Chondrocyte (in vitro differentiated cells): Measurements from ENCODE around the gene LRRC15. TPM values are rescaled to one million over a fixed set of nuclear protein-coding genes. Genes with fewer than 3 reads are reported as not detected.

Experiments used
- DNase-seq: peaks from one replicate; pipeline ENCODE4 v3.0.0; 2021; ENCODE audit warnings: mixed read lengths, low spot score
- H3K27ac Mint-ChIP-seq: one replicate; pipeline ENCODE4 v1.8.0; 2021; ENCODE audit warnings: mild to moderate bottlenecking, moderate library complexity, mixed read lengths; ENCODE audit not compliant: unreplicated experiment
- H3K27me3 Mint-ChIP-seq: 2 replicates; pipeline ENCODE4 v1.8.0; 2021; ENCODE audit warnings: low read depth, mixed read lengths
- H3K36me3 Mint-ChIP-seq: 2 replicates; pipeline ENCODE4 v1.8.0; 2021; ENCODE audit warnings: low read depth, mixed read lengths
- H3K4me1 Mint-ChIP-seq: 2 replicates; pipeline ENCODE4 v1.8.0; 2021; ENCODE audit warnings: low read depth, mild to moderate bottlenecking, mixed read lengths
- H3K4me3 Mint-ChIP-seq: one replicate; pipeline ENCODE4 v1.8.0; 2021; ENCODE audit warnings: mild to moderate bottlenecking, moderate library complexity, mixed read lengths; ENCODE audit not compliant: unreplicated experiment
- H3K9me3 Mint-ChIP-seq: 2 replicates; pipeline ENCODE4 v1.8.0; 2021; ENCODE audit warnings: low read depth, mixed read lengths
- CTCF ChIP-seq: fragments of 200-600 bp; sonication (generic); IDR thresholded peaks from 2 replicates; pipeline ENCODE4 v1.5.0; 2021; ENCODE audit warnings: antibody characterized with exemption, mild to moderate bottlenecking, moderate library complexity
- total RNA-seq: library from RNA; stranded (reverse); gene quantifications from 3 replicates; pipeline ENCODE4 v1.2.1, GENCODE V29; 2021

Gene LRRC15
- total RNA-seq, 1 donor from 2014 or later = 0.22 TPM

GRCh38 chr3:194324823-194325327 is 44.7 kb downstream of the LRRC15 start:
- no peak for TF ChIP-seq CTCF
- peaks cover 9% of the 10 kb centered on the region for H3K27me3 Mint-ChIP-seq
- no peak overlapping the region for H3K27ac Mint-ChIP-seq
- H3K36me3 Mint-ChIP-seq = peaks cover under 1% of the 10 kb centered on the region
- no peak overlapping the region for H3K4me3 Mint-ChIP-seq
- peaks cover under 1% of the 10 kb centered on the region for H3K9me3 Mint-ChIP-seq
- peaks cover 14% of the 10 kb centered on the region for H3K4me1 Mint-ChIP-seq
- no peak for DNase-seq

- H3K36me3 Mint-ChIP-seq = peaks cover 3% of the 10 kb centered on the region
- H3K4me3 Mint-ChIP-seq = no peak overlapping the region
- no peak for TF ChIP-seq CTCF
- H3K4me1 Mint-ChIP-seq = peaks cover 14% of the 10 kb centered on the region
- no peak overlapping the region for H3K27ac Mint-ChIP-seq
- H3K27me3 Mint-ChIP-seq = peaks cover 9% of the 10 kb centered on the region
- peaks cover 8% of the 10 kb centered on the region for H3K9me3 Mint-ChIP-seq
- DNase-seq = no peak
Observed at GRCh38 chr3:194323785-194324735, 45.5 kb downstream of the LRRC15 start.

GRCh38 chr3:194322678-194323211 is 46.8 kb downstream of the LRRC15 start:
- peaks cover 14% of the 10 kb centered on the region for H3K9me3 Mint-ChIP-seq
- no peak overlapping the region for H3K4me3 Mint-ChIP-seq
- peak; percentile 62 for DNase-seq
- TF ChIP-seq CTCF = no peak
- H3K27me3 Mint-ChIP-seq = peaks cover 8% of the 10 kb centered on the region
- peaks cover 3% of the 10 kb centered on the region for H3K36me3 Mint-ChIP-seq
- H3K27ac Mint-ChIP-seq = peak overlapping the region; percentile 62
- peaks cover 14% of the 10 kb centered on the region for H3K4me1 Mint-ChIP-seq

- H3K9me3 Mint-ChIP-seq = peaks cover 14% of the 10 kb centered on the region
- no peak for DNase-seq
- TF ChIP-seq CTCF = no peak
- peaks cover 12% of the 10 kb centered on the region for H3K27me3 Mint-ChIP-seq
- H3K4me1 Mint-ChIP-seq = peaks cover 14% of the 10 kb centered on the region
- peak overlapping the region; percentile 62 for H3K27ac Mint-ChIP-seq
- H3K36me3 Mint-ChIP-seq = peaks cover 5% of the 10 kb centered on the region
- H3K4me3 Mint-ChIP-seq = no peak overlapping the region
Observed at GRCh38 chr3:194321693-194322640, 47.6 kb downstream of the LRRC15 start.
